ENCODE data around the gene PTCD3.

GRCh38 chr2:86074811-86075210, 31.2 kb upstream of the PTCD3 start:
- no peak for TF ChIP-seq SIN3A (IDR thresholded peaks at IDR 0.05; ENCODE audit: borderline replicate concordance, insufficient read depth, low read length)
- no peak for TF ChIP-seq POLR2AphosphoS5 (IDR thresholded peaks at IDR 0.05; ENCODE audit: low read depth, low read length)
- no peak for TF ChIP-seq REST (IDR thresholded peaks at IDR 0.05; ENCODE audit: insufficient read depth in 1 of 2, low read depth in 2 of 2, low read length in 2 of 2)
